ENCODE results near the gene TMEM17.

TMEM17 gene

DNA sequence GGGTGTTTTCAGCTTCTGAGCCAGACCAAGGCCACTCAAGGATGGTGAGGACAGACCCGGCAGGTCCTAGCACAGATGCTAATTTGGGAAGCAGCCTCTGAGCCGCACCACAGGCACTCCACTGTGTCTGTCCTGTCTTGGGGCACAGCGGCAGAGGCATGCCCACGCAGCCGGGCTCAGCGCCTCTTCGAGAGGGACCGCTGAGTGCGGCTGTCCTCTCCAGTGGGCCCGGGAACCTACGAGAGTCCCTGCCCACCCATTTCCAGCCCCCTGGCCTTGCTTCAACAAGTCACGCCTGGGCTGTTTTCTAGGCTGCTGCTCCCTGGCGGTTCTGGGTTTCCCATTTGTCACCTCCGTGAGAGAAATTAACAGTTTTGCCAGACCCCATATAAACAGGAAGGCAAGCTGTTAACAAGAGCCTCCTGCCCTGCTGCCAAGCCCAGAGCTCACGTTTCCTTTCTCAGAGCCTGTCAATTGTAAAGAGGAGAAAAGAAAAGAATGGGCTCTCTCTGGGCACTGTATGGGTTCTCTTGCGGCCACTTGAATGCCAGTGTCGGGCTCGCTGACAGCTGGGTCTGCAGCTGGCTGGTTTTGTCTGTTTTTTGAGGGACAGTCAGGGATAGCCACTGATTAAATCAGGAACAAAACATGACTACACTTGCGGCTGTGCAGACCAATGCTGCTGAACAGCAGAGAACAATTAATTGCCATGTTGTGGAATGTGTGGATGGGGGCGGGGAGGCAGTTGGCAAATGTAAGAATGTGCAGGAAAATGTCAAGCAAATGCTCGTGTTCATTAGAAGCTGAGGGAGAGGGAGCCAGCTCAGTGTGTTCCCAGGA is 30.6 kb downstream of the TMEM17 start:
- H3K27ac ChIP-seq = no peak overlapping the region
- H3K27me3 ChIP-seq (replicated peaks) = no peaks in the 10 kb centered on the region
- in situ Hi-C loops (cut with HindIII; ENCODE audit: low pct_ligation_motif_present, low sequenced_read_pairs) = no loop called here
- no peak overlapping the region for H3K4me3 ChIP-seq (ENCODE audit: low read depth, low read length)
- H3K36me3 ChIP-seq (replicated peaks) = no peaks in the 10 kb centered on the region
- TF ChIP-seq, protein P1, sequence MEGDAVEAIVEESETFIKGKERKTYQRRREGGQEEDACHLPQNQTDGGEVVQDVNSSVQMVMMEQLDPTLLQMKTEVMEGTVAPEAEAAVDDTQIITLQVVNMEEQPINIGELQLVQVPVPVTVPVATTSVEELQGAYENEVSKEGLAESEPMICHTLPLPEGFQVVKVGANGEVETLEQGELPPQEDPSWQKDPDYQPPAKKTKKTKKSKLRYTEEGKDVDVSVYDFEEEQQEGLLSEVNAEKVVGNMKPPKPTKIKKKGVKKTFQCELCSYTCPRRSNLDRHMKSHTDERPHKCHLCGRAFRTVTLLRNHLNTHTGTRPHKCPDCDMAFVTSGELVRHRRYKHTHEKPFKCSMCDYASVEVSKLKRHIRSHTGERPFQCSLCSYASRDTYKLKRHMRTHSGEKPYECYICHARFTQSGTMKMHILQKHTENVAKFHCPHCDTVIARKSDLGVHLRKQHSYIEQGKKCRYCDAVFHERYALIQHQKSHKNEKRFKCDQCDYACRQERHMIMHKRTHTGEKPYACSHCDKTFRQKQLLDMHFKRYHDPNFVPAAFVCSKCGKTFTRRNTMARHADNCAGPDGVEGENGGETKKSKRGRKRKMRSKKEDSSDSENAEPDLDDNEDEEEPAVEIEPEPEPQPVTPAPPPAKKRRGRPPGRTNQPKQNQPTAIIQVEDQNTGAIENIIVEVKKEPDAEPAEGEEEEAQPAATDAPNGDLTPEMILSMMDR (IDR thresholded peaks at IDR 0.05; ENCODE audit: low read depth, low read length, missing control alignments) = no peak
- DNase-seq = no peak

DNA sequence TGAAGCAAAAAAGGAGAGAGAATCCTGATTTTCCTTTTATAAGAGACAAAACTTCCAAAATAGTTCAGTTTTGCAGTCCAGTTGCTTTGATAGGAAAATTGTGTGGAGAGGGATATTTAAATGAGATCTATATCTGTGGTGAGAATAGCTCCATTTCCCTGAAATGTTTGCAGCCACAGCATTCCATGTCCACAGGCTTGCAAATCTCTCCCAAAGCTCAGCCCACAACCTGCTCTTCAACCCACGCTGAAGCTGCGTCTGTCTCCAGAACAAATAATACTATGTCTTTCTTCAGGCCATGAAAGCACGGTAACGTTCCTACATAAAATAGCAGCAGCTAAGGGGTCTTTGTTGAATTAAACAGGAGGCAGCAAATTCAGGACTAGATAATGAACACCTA is 31.8 kb downstream of the TMEM17 start:
- DNase-seq = no peak
- no peaks in the 10 kb centered on the region for H3K36me3 ChIP-seq (replicated peaks)
- TF ChIP-seq, protein P1 (IDR thresholded peaks at IDR 0.05; ENCODE audit: low read depth, low read length, missing control alignments) = no peak
- no peak overlapping the region for H3K4me3 ChIP-seq (ENCODE audit: low read depth, low read length)
- H3K27ac ChIP-seq = no peak overlapping the region
- in situ Hi-C loops (cut with HindIII; ENCODE audit: low pct_ligation_motif_present, low sequenced_read_pairs) = no loop called here
- H3K27me3 ChIP-seq (replicated peaks) = no peaks in the 10 kb centered on the region

DNA sequence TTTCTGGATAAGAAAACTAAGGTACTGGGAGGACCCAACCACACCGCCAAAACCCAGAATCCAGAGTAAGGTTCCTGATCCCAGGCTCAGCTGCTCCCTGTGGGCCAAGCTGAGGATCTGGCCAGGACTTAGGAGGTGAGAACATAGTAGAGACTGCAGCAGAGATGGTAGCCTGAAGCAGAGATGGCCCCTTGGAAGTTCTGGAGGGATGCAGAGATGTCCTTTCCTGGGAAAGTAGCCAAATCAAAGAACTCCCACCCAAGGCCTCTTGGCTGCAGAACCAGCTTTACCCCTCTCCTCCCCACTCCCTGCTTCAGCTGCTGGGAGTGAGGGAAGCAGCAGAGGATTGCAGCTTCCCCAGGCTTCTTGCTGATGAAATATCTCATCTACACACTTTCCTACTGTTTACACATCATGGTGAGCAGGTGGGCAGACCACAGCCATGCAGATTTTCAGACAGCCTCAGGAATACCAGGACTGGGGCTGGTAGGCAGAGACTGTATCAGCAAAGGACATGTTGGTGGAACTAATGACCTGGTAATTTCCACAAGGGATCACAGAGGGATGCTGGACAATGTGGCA is 32.7 kb downstream of the TMEM17 start:
- no peak overlapping the region for H3K4me3 ChIP-seq (ENCODE audit: low read depth, low read length)
- H3K27me3 ChIP-seq (replicated peaks) = no peaks in the 10 kb centered on the region
- TF ChIP-seq, protein P1 (IDR thresholded peaks at IDR 0.05; ENCODE audit: low read depth, low read length, missing control alignments) = no peak
- no peak overlapping the region for H3K27ac ChIP-seq
- in situ Hi-C loops (cut with HindIII; ENCODE audit: low pct_ligation_motif_present, low sequenced_read_pairs) = no loop called here
- no peak for DNase-seq
- H3K36me3 ChIP-seq (replicated peaks) = no peaks in the 10 kb centered on the region

DNA sequence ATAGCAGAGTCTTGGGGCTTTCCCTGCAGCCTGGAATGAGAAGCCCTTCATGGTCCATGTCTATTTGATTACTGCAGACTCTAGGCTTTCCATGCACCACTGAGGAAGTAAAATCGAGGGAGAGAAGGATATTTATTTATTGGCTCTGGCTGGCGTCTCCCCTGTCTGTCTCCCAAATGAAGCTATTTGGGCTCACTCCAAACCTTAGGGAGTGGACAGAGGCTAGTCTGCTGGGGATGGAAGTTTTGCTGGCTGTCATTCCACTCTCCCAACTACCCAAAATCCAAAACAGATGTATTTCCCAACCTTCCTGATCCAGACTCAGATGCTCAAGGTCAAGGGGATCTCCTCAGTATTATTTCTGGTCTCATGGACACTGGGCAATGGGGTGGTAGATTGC is 33.7 kb downstream of the TMEM17 start:
- in situ Hi-C loops (cut with HindIII; ENCODE audit: low pct_ligation_motif_present, low sequenced_read_pairs) = no loop called here
- no peak overlapping the region for H3K4me3 ChIP-seq (ENCODE audit: low read depth, low read length)
- no peaks in the 10 kb centered on the region for H3K27me3 ChIP-seq (replicated peaks)
- H3K36me3 ChIP-seq (replicated peaks) = no peaks in the 10 kb centered on the region
- TF ChIP-seq, protein P1 (IDR thresholded peaks at IDR 0.05; ENCODE audit: low read depth, low read length, missing control alignments) = no peak
- H3K27ac ChIP-seq = no peak overlapping the region
- DNase-seq = no peak

DNA sequence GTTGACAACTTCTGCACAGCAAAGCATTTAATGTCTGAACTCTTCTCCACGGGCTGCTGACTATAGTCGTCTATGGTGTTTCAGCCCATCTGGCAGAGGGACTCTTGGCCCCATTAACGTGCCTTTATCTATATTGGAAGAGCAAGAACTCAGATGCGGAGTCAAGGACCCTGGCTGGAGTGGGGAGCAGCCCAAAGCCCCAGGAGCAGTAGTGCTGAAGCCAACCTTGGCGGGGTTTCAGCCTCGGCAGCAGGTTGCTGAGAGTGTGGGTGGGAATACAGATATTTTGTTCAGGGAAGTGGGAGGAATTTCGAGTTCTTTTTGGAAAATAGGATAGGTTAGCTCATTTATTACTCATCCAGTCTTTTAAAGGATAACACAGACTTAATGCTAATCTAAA is 34.2 kb downstream of the TMEM17 start:
- no peak for DNase-seq
- in situ Hi-C loops (cut with HindIII; ENCODE audit: low pct_ligation_motif_present, low sequenced_read_pairs) = no loop called here
- H3K36me3 ChIP-seq (replicated peaks) = no peaks in the 10 kb centered on the region
- no peaks in the 10 kb centered on the region for H3K27me3 ChIP-seq (replicated peaks)
- TF ChIP-seq, protein P1 (IDR thresholded peaks at IDR 0.05; ENCODE audit: low read depth, low read length, missing control alignments) = no peak
- H3K4me3 ChIP-seq (ENCODE audit: low read depth, low read length) = no peak overlapping the region
- no peak overlapping the region for H3K27ac ChIP-seq

Data from brain microvascular endothelial cell (primary cell).